GM12878 (cell line): ENCODE measurements around the gene FXYD6. TPM values are rescaled to one million over a fixed set of nuclear protein-coding genes. Genes with fewer than 3 reads are reported as not detected.

Experiments
- ATF7 ChIP-seq: fragments of 450-650 bp; IDR thresholded peaks from 2 replicates; pipeline ENCODE4 v1.6.1; 2016; ENCODE audit warnings: low read depth, mild to moderate bottlenecking
- CBX5 ChIP-seq: sonication (generic); IDR thresholded peaks from 2 replicates; pipeline ENCODE4 v1.6.1; 2016; ENCODE audit warnings: low read depth, moderate library complexity, mild to moderate bottlenecking, inconsistent platforms
- E2F8 ChIP-seq: fragments of 450-650 bp; IDR thresholded peaks from 2 replicates; pipeline ENCODE4 v1.6.1; 2018; ENCODE audit warnings: mild to moderate bottlenecking, low read depth, moderate library complexity; ENCODE audit not compliant: partially characterized antibody
- KDM1A ChIP-seq: fragments of 200-600 bp; sonication (generic); IDR thresholded peaks from 2 replicates; pipeline ENCODE4 v1.6.1; 2016; ENCODE audit warnings: borderline replicate concordance
- MXI1 ChIP-seq: fragments of 150-350 bp; IDR thresholded peaks from 2 replicates; pipeline ENCODE4 v1.6.1; 2011; ENCODE audit warnings: low read depth, mild to moderate bottlenecking, inconsistent platforms, low read length, improper control_type of control experiment
- MYC ChIP-seq: IDR thresholded peaks from 2 replicates; pipeline ENCODE4 v1.6.1; 2011; ENCODE audit warnings: mild to moderate bottlenecking, low read length, moderate library complexity, inconsistent platforms; ENCODE audit not compliant: insufficient read depth, insufficient replicate concordance, insufficient read length, severe bottlenecking
- PML ChIP-seq: IDR thresholded peaks from 2 replicates; pipeline ENCODE4 v1.6.1; 2012; ENCODE audit warnings: low read length, inconsistent platforms
- RELA ChIP-seq: fragments of 450-650 bp; IDR thresholded peaks from 2 replicates; pipeline ENCODE4 v1.8.0; 2014; ENCODE audit warnings: borderline replicate concordance; ENCODE audit not compliant: partially characterized antibody
- REST ChIP-seq: IDR thresholded peaks from 2 replicates; pipeline ENCODE4 v1.6.1; 2012; ENCODE audit warnings: mild to moderate bottlenecking, low read depth, low read length
- SIX5 ChIP-seq: IDR thresholded peaks from 2 replicates; pipeline ENCODE4 v1.6.1; 2011; ENCODE audit warnings: mild to moderate bottlenecking, low read depth, low read length, moderate library complexity; ENCODE audit not compliant: severe bottlenecking
- TAF1 ChIP-seq: IDR thresholded peaks from 2 replicates; pipeline ENCODE4 v1.6.1; 2011; ENCODE audit warnings: mild to moderate bottlenecking, low read depth, low read length, borderline replicate concordance
- YBX1 ChIP-seq: fragments of 450-650 bp; IDR thresholded peaks from 2 replicates; pipeline ENCODE4 v1.6.1; 2016; ENCODE audit warnings: antibody characterized with exemption
- ZBTB11 ChIP-seq: fragments of 450-650 bp; formaldehyde crosslinking; IDR thresholded peaks from 2 replicates; pipeline ENCODE4 v1.5.0; 2022; ENCODE audit warnings: mild to moderate bottlenecking, missing genetic modification characterization
- ZBTB33 ChIP-seq: fragments of 450-650 bp; IDR thresholded peaks from 2 replicates; pipeline ENCODE4 v1.6.1; 2017; ENCODE audit warnings: mild to moderate bottlenecking
- polyA plus RNA-seq, 11 experiments: library from polyadenylated mRNA; depleted of rRNA in 4 of 11; unstranded in 6 of 11; stranded (reverse) in 5 of 11; fragments of >200 nt; fragmentation: Nextera tagmentation in 4 of 11; fragmentation: Illumina TruSeq in 1 of 11; extraction: Ambion mirVana in 4 of 11; extraction: Trizol in 1 of 11; gene quantifications; 1 replicate in 1 of 11; 2 replicates in 10 of 11; pipeline versions ENCODE4 v1.2.1 to v1.2.3, GENCODE V29; 2011 to 2016; ENCODE audit warnings: inconsistent platforms in 2 of 11, missing spikeins in 2 of 11, low read depth in 1 of 11
- total RNA-seq, 4 experiments: library from RNA; depleted of rRNA in 3 of 4; stranded (reverse); fragments of >200 nt in 3 of 4; fragmentation: Illumina TruSeq in 1 of 4; extraction: Trizol in 1 of 4; gene quantifications; 2 replicates each; pipeline versions ENCODE4 v1.2.1 to v1.2.3, GENCODE V29; 2013 to 2021
- TF ChIP-seq, protein P1 (sequence below): IDR thresholded peaks from 2 replicates; pipeline ENCODE4 v1.6.1; 2011; ENCODE audit warnings: low read depth, low read length, improper control_type of control experiment, borderline replicate concordance

FXYD6 gene
- total and polyA plus RNA-seq, 10 of the 15 experiments (the other 5 are each of a cell fraction or from before 2014, with no cell fraction given), result 0.09 to 2.0 (median 0.23) TPM; not detected in 2

DNA sequence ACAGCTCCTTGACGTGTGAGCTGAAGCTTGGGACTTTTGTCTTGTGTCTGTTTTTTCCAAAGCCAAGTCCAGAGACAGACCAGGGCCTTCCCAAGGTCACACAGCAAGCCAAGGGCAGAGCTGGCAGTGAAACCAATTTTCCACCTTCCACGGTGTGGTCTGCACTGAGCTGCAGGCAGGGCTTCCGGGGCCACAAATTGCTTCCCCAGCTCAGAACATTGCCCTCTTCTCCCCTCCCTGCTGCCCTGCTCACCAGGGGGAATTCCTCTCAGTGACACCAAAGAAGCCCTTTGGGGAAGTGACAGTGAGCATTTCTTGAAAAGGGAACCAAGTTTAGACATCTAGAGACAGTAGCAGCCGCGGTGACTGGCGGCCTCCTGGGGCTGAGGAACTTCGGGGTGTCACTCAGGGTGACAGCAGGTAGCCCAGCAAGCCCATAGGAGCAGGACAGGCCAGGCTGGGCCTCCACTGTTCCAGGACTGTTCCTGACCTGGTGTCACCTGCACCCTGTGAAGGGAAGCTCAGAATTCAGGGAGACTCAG lies 61.1 kb downstream of the FXYD6 start (continued):
- TF ChIP-seq KDM1A (no peak), REST (no peak), E2F8 (no peak), SIX5 (no peak), ZBTB11 (no peak; the same call in 1 of the 2 replicates), TAF1 (peak; percentile 62; the same call in 1 of the 2 replicates), ATF7 (peak; percentile 54), PML (0 out of 2 replicates have a peak, but pooled peaks have one; percentile 54), ZBTB33 (no peak), RELA (peak; percentile 95), YBX1 (no peak), MXI1 (peak; percentile 58), CBX5 (no peak), MYC (no peak)
- TF ChIP-seq, protein P1, sequence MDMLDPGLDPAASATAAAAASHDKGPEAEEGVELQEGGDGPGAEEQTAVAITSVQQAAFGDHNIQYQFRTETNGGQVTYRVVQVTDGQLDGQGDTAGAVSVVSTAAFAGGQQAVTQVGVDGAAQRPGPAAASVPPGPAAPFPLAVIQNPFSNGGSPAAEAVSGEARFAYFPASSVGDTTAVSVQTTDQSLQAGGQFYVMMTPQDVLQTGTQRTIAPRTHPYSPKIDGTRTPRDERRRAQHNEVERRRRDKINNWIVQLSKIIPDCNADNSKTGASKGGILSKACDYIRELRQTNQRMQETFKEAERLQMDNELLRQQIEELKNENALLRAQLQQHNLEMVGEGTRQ, result no peak
